HTERT RPE-1 (cell line): Measurements from ENCODE around the gene CALHM1.
"Not testable (repeated sequence)": the region's sequence is repeated elsewhere in the genome, so short reads cannot be mapped to it uniquely, and the experiment has no call there.

Experiments
- in situ Hi-C: fragments of 300-500 bp; cut with MboI; formaldehyde crosslinking; loops from 4 replicates; pipeline ENCODE4 v1.14.3; 2020; ENCODE audit warnings: low sequenced_read_pairs

Gene CALHM1

GRCh38 chr10:103486635-103487409 is 28.1 kb upstream of the CALHM1 start:
- in situ Hi-C loops: not testable (repeated sequence)

GRCh38 chr10:103481974-103482531 is 23.4 kb upstream of the CALHM1 start:
- in situ Hi-C loops: no loop called here

- in situ Hi-C loops: no loop called here
These were observed 21.8 kb upstream of the CALHM1 start for GRCh38 chr10:103480521-103480920.

- in situ Hi-C loops: no loop called here
These were observed 20.4 kb upstream of the CALHM1 start, which contains the start of gene CALHM3 for GRCh38 chr10:103479135-103479534. CALHM3 (minus strand) TSS chr10:103479240; CDS start chr10:103479032, 208 bp downstream.

GRCh38 chr10:103478671-103479070 is 20.0 kb upstream of the CALHM1 start:
- in situ Hi-C loops: no loop called here

- in situ Hi-C loops: no loop called here
These were observed 17.5 kb upstream of the CALHM1 start for GRCh38 chr10:103476046-103476768.

- in situ Hi-C loops: no loop called here
These were observed 16.7 kb upstream of the CALHM1 start for GRCh38 chr10:103475437-103475836.

- in situ Hi-C loops: no loop called here
These were observed 15.4 kb upstream of the CALHM1 start for GRCh38 chr10:103474077-103474476.

- in situ Hi-C loops: no loop called here
These were observed 14.6 kb upstream of the CALHM1 start for GRCh38 chr10:103473261-103473671.

GRCh38 chr10:103472005-103472404 is 13.3 kb upstream of the CALHM1 start:
- in situ Hi-C loops: no loop called here

GRCh38 chr10:103470761-103471653 is 12.3 kb upstream of the CALHM1 start:
- in situ Hi-C loops: no loop called here

GRCh38 chr10:103469201-103469600 is 10.5 kb upstream of the CALHM1 start:
- in situ Hi-C loops: no loop called here

GRCh38 chr10:103467406-103467805 is 8.7 kb upstream of the CALHM1 start:
- in situ Hi-C loops: no loop called here

- in situ Hi-C loops: no loop called here
These were observed 8.0 kb upstream of the CALHM1 start for GRCh38 chr10:103466734-103467133.

- in situ Hi-C loops: no loop called here
These were observed 6.9 kb upstream of the CALHM1 start for GRCh38 chr10:103465411-103466179.

- in situ Hi-C loops: no loop called here
These were observed 4.8 kb upstream of the CALHM1 start for GRCh38 chr10:103463499-103463898.

GRCh38 chr10:103459615-103460014 is 915 bp upstream of the CALHM1 start:
- in situ Hi-C loops: no loop called here

GRCh38 chr10:103457896-103458583 is 660 bp downstream of the CALHM1 start:
- in situ Hi-C loops: no loop called here

GRCh38 chr10:103457176-103457712 is 1.5 kb downstream of the CALHM1 start:
- in situ Hi-C loops: no loop called here
